Psoas muscle (tissue), 8 donors: ENCODE results near the gene PLP1. TPM values are rescaled to one million over a fixed set of nuclear protein-coding genes. Genes with fewer than 3 reads are reported as not detected.
"Not testable (repeated sequence)": the region's sequence is repeated elsewhere in the genome, so short reads cannot be mapped to it uniquely, and the experiment has no call there.

Experiments
- ATAC-seq, 4 donors: fragments of 200-7000 bp; cut with Tn5 transposase; one replicate each; pipeline ENCODE4 v1.9.1; 2020; ENCODE audit warnings: moderate library complexity in 3 of 4, mild to moderate bottlenecking in 2 of 4
- DNase-seq, 2 donors: peaks; one replicate each; pipeline ENCODE4 v3.0.0-alpha.2; 2020
- H3K27ac ChIP-seq: fragments of 200-600 bp; one replicate; pipeline ENCODE4 v1.8.0; 2022
- H3K27me3 ChIP-seq, 3 donors: fragments of 200-600 bp in 1 of 3; one replicate each; pipeline versions ENCODE4 v1.6.1 to v1.8.0; 2013 to 2022; ENCODE audit warnings: low read length in 2 of 3, mild to moderate bottlenecking in 2 of 3, moderate library complexity in 1 of 3; ENCODE audit not compliant: insufficient read depth in 3 of 3
- H3K36me3 ChIP-seq, 2 donors: fragments of 200-600 bp in 1 of 2; one replicate each; pipeline versions ENCODE4 v1.6.1 to v1.8.0; 2013 to 2022; ENCODE audit warnings: low read depth in 1 of 2, mild to moderate bottlenecking in 1 of 2, moderate library complexity in 1 of 2; ENCODE audit not compliant: insufficient read depth in 1 of 2
- H3K4me1 ChIP-seq: fragments of 200-600 bp; one replicate; pipeline ENCODE4 v1.8.0; 2022
- H3K4me3 ChIP-seq: fragments of 200-600 bp; one replicate; pipeline ENCODE4 v1.8.0; 2022; ENCODE audit warnings: mild to moderate bottlenecking
- H3K9me3 ChIP-seq: fragments of 200-600 bp; one replicate; pipeline ENCODE4 v1.8.0; 2022
- CTCF ChIP-seq: fragments of 200-600 bp; IDR thresholded peaks from one replicate; pipeline ENCODE4 v1.8.0; 2022; ENCODE audit warnings: antibody characterized with exemption
- WGBS, 3 donors: extraction: QIAGEN DNeasy Blood & Tissue Kit; methylation state at CpG; one replicate each; pipeline versions ENCODE4 v1.1.6 to v1.1.7; 2013; 5-methylcytosine and 5-hydroxymethylcytosine counted together
- intact Hi-C, 2 donors: fragments of 100-400 bp; cut with DNase I; formaldehyde crosslinking; loops; one replicate each; pipeline versions ENCODE4 v1.11.0 to v1.14.2; 2022
- polyA plus RNA-seq, 3 donors: library from polyadenylated mRNA; stranded (reverse); fragments of 200-250 nt; gene quantifications; one replicate each; pipeline ENCODE4 v1.2.3, GENCODE V29; 2013
- total RNA-seq, 4 donors: library from RNA; stranded (reverse); fragmentation: NEBNext Ultra II Directional in 2 of 4; extraction: Animal tissue kit (Norgen Biotek cat#: 25700) in 2 of 4; gene quantifications; one replicate each; pipeline versions ENCODE4 v1.2.1 to v1.2.4, GENCODE V29; 2021 to 2023
- donor health status: healthy with polysubstance abuse.
- donor health status: DM: no; HTN: no; CAD: no; lungs with moderate emphysema.
- donor health status: Bipolar disorder and iron deficiency.
- donor health status: healthy.
- donor health status: DM: yes; HTN: yes; CAD: no.
- donor health status: DM: no; HTN: no; CAD: no.
- donor health status: DM: no; HTN: no; CAD: no.
- donor health status: DM: yes; HTN: yes; CAD: no.

PLP1 gene
- total and polyA plus RNA-seq, 7 donors, result 0.39 to 1.7 (median 0.82) TPM; not detected in 1

GRCh38 chrX:103817502-103817901 is 40.9 kb downstream of the PLP1 start:
- peak in 1 of 4 donors; percentile 42 for ATAC-seq
- 20 to 26% (median 24%) methylated on average over 5 of the region's 5 CpGs for WGBS, 3 donors
- TF ChIP-seq CTCF, result peak; percentile 82
- intact Hi-C loops, result loop anchor here (5.0 to 10.0 kb wide), 3 partner anchors 125 to 283 kb away; partner anchors contain the start of gene MORF4L2 (in 1 of the 2)
- Histone ChIP-seq H3K36me3 (no peaks in the 10 kb centered on the region), H3K4me1 (no peaks in the 10 kb centered on the region), H3K27me3 (no peaks in the 10 kb centered on the region), H3K9me3 (no peaks in the 10 kb centered on the region), H3K27ac (no peak overlapping the region), H3K4me3 (no peak overlapping the region)
- DNase-seq, result no peak

GRCh38 chrX:103818842-103819619 is 42.4 kb downstream of the PLP1 start:
- no peak overlapping the region for H3K4me3 ChIP-seq
- no peak for DNase-seq
- ATAC-seq, result no peak
- no peaks in the 10 kb centered on the region for H3K4me1 ChIP-seq
- H3K27me3 ChIP-seq, result peaks cover 0 to 2% (median 0%) of the 10 kb centered on the region in 3 donors
- H3K27ac ChIP-seq, result no peak overlapping the region
- H3K9me3 ChIP-seq, result no peaks in the 10 kb centered on the region
- intact Hi-C loops, result loop anchor here (5.0 to 10.0 kb wide), 3 partner anchors 127 to 284 kb away; partner anchors contain the start of gene MORF4L2 (in 1 of the 2)
- 58 to 61% (median 60%) methylated on average over 7 of the region's 7 CpGs for WGBS, 3 donors
- H3K36me3 ChIP-seq, result no peaks in the 10 kb centered on the region
- no peak for TF ChIP-seq CTCF

- WGBS, 3 donors, result 87 to 96% (median 91%) methylated on average over 4 to 6 of the region's 6 CpGs
- not testable (repeated sequence) for ATAC-seq, H3K9me3 ChIP-seq, H3K4me1 ChIP-seq, H3K4me3 ChIP-seq, DNase-seq, H3K27ac ChIP-seq, H3K36me3 ChIP-seq
- peaks cover 0 to 12% (median 0%) of the 10 kb centered on the region in 3 donors for H3K27me3 ChIP-seq
- intact Hi-C loops, result loop anchor here in 1 of 2 donors (5.0 kb wide), 1 partner anchor 289 kb away; no protein-coding TSS in a partner anchor
These were observed 44.2 kb downstream of the PLP1 start for GRCh38 chrX:103820802-103821201.

DNA sequence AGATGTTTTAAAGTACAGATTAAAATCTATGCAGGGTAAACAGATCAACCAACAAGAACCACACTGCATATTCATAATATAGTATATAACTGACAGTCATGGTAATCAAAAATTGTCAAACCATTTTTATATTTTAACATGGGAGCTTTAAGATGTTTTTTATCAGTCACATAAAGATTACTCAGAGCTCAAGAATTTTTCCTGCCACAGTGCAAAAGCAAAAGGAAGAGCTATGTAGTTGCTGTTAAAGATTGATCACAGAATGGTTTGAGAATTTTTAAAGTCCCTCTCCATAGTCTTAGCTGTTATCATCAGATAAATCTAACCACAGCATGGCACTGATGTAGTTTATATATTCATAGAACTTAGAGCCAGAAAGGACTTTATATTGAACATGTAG is 47.0 kb downstream of the PLP1 start:
- no peak for ATAC-seq
- Histone ChIP-seq H3K4me1 (no peaks in the 10 kb centered on the region), H3K27ac (no peak overlapping the region), H3K36me3 (no peaks in the 10 kb centered on the region), H3K4me3 (no peak overlapping the region), H3K27me3 (peaks cover 0 to 14% (median 0%) of the 10 kb centered on the region in 3 donors), H3K9me3 (no peaks in the 10 kb centered on the region)
- TF ChIP-seq CTCF, result no peak
- DNase-seq, result no peak
- intact Hi-C loops, result loop anchor here in 1 of 2 donors (5.0 kb wide), 1 partner anchor 291 kb away; no protein-coding TSS in a partner anchor

DNA sequence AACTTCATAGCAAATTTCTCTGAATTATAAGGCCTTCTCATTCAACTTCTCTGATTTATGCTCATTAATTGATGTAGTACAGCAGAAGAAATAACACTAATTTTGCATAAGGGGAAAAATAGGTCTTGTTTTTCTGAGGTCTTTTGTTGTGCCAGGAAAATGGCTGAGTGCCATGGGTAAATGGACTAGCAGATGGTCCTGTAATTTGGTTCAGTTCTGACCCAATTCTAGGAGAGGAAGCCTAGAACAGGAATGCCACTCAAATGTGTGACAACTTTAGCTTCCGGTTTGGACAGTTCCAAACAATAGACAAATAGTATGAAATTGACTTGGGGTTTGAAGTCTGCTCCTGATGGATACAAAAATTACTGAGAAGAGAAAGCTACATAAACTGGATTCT is 49.2 kb downstream of the PLP1 start:
- Histone ChIP-seq H3K4me3 (no peak overlapping the region), H3K36me3 (no peaks in the 10 kb centered on the region), H3K27ac (no peak overlapping the region), H3K9me3 (no peaks in the 10 kb centered on the region), H3K27me3 (peaks cover 0 to 21% (median 0%) of the 10 kb centered on the region in 3 donors), H3K4me1 (no peaks in the 10 kb centered on the region)
- 69 to 86% (median 71%) methylated on average over 1 of the region's 1 CpG for WGBS, 3 donors
- DNase-seq, result no peak
- intact Hi-C loops, result no loop called here
- no peak for ATAC-seq
- TF ChIP-seq CTCF, result no peak
